NAMALWA (cell line): Measurements from ENCODE around the gene PHF23.
A peak's percentile ranks its signal among the peaks of the same experiment; 100 is the strongest.

Experiments used
- DNase-seq: peaks from one replicate; pipeline ENCODE4 v3.0.0-alpha.2; 2015; ENCODE audit warnings: low spot score

Gene PHF23

DNA sequence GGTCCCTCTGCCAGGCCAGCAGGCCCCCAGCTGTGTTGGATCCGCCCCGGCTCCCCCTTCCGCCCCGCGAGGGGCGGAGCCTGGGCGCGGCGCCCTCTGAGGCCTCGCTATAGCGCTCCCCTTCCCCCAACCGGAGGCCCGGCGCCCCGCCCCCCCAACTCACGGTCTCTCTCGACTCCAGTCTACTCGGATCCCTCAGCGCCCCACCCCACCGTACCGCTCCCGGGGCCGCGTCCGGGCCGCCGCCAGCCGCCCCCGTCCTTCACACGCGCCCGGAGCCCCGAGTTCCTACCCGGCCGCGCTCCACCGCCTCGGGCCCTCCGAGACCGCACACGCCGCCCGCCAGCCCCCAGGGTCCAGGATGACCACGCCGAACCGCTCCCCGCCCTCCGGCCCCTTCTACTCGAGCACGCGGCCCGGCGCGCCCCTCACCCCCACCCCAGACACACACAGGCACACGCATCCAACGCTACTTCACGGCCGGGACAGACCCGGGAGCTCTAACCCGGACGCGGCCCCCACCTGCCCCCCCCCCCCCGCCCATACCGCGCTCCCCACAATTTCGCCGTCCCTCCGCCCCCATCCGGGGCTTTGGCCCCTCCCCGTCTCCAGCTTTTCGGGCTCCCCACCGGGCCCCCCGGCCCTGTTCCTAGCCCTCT, 1.4 kb downstream of the PHF23 start:
- DNase-seq: peak; percentile 70

DNA sequence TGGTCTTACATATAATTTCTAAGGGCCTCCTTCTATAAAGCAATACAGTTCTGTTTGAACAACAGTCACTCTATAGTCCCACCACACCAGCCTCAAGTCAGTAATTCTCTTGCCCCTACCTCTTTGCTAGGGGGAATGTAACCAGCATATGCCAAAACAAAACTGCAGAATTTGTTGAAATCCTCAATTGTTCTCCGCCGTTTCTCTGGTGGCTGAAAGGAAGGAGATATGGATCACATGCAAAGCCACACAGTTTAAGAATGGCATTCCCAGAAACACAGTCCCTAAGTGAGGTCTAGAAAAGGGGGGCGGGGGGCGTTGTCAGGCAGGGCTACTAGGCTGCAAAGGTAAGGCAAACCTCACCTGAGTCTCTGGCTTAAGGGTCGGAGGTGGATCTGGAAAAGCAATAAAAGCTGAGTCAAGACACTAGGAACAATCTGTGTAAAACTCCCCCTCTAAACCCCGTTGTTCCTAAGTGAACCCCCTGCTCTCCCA, 1.9 kb downstream of the PHF23 start:
- DNase-seq: no peak

DNA sequence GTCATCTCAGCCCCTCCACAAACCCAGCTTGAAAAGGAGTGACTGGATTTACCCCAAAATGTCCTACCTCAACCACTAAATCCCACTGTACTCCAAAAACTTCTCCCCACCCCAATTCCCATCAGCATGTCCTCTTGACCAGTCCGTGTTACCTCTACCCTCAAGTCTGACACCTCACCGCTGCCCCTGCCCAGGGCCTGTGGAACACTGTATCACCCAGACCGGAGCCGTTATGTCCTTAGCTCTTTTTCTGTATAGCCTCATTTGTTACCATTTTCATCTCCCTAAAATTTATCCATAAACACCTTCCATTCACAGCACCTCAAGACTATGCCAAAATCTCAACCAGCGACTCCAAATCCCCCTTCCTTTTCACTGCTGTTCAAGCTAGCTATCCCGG, 2.4 kb downstream of the PHF23 start:
- DNase-seq: no peak

DNA sequence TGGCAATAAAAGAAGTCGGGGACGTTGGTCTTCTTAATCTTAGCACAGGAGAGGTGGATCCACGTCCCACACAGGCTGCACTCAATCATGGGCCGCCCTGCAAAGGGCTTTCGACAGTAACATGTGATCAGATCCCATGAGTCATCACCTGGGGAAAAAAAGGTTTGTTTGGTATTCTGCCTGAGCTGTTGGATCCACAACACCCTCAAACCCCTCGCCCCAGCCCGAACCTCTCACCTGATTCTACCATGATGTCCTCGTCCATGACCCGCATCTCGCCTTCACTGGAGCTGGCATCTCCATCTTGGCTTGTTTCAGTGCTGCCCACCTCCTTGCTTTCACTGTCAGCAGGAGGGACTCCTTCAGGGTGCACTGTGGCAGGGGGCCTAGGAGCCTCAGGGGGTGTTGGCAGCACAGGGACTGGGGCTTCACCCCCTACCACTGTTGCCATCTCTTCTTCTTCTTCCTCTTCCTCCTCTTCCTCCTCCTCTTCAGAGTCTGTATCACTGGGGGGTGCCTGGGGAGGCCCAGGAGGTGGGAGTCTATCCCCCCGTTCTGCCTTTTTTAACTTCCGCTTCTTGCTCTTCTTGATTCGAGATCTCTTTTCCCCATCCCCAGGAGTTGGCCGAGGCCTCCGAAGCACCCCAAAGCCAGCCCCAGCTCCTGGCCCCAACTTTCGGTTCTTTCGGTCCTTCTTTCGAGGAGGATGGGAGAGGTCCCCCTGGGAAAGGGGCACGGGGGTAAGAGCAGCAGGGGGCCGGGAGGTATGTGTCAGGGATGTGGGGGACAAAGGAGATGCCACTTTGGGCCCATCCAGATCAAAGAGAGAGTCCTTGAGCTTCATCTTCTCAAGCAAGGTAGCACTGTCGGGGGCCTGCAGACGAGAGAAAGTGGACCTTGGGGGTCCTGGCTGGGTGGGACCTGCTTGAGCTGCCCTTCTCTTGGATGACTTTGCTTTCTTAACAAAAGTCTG, 3.3 kb downstream of the PHF23 start:
- DNase-seq: no peak

DNA sequence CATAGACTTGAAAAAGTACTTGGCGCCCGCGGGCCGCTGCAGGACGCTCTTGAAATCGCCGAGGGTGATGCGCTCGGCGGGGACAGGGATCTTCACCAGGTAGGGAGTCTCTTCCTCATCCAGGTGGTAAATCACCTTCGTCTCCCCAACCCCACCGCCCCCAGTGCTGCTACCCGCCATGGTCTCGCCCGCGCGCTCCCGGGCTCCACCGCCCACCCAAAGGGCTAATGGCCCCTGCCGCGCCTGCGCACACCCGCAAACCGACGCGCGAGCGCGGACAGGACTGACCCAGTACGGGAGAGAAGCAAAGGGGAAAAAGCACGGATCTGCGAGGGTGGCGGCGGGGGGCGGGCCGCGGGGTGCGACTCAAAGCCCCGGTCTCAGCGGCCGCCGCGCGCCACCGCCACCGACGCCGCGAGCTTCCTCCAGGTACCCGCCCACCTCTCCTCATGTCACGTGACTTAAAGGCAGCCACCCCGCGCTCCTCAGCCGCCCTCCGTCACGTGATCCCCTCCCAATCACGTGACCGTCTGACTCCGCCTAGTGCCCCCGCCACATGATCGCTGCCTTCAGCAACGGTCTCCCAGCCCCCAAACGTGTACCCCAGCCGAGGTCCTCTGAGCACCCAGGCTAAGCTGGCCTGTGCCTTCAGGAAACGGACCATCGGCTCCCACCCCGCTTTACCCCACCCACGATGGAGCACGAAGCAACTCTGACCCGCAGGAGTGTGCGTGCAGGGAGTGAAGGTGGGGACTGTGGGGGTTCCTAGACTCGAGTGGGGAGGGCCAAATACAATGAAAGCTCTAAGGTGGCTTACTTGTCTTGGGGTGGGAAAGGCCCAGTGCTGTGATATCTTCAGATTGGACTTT, 4.9 kb downstream of the PHF23 start, which contains the start of gene DVL2:
DVL2 (minus strand) TSS at position 435 of the 869 bp plus-strand sequence; CDS start at position 180, 255 bp downstream.
- DNase-seq: peak; percentile 89

DNA sequence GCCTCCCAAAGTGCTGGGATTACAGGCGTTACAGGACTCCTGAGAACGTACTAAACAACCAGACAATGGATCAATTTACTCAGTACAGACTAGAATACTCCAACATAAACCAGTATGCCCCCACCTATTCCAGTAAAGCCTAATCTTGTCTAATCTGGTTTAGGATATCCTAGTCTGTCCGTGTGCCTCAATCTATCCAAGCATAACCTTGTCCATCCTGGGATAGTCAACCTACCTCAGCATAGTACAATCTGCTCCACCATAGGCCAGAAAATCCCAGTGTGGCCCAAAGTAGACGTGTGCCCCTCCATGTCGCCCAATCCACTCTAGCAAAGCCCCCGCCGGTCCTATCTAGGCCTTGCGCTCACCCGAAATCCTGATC, 5.6 kb downstream of the PHF23 start:
- no peak for DNase-seq

DNA sequence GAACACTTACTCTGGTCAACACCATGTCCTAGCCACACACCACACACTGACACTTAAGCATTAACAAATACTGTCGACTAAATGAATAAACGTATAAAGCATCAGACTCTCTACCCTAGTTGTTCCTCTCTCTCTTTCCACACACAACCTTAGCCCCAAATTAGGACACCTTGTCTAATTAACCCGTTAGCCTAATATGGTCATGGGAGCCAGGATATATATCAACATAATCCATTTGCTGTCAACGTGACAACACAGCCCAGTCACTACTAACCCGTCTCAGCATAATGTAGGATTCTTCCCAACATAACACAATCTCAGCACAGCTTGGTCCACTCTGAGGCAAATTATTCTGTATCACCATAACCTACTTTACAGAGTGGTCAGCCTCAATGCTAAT, 7.1 kb downstream of the PHF23 start:
- DNase-seq: no peak

DNA sequence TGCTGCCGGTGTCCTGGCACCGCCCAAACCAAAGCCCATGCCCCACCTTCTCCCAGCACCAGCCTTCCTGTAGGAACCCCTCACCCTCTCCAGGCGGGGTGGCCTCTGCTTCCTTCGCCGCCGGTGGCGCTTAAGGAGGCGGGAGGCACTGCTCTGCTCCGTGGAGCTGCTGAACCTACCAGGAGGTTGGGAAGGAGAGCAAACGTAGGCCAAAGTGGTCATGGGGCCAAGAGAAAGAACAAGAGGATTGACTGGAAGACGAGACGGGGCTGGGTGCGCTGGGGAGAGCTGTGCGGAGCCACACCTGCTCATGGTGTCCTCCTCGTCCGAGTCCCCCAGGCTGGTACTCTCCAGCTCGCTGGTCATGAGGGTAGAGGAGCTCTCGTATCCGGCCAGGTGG, 9.8 kb downstream of the PHF23 start:
- no peak for DNase-seq

DNA sequence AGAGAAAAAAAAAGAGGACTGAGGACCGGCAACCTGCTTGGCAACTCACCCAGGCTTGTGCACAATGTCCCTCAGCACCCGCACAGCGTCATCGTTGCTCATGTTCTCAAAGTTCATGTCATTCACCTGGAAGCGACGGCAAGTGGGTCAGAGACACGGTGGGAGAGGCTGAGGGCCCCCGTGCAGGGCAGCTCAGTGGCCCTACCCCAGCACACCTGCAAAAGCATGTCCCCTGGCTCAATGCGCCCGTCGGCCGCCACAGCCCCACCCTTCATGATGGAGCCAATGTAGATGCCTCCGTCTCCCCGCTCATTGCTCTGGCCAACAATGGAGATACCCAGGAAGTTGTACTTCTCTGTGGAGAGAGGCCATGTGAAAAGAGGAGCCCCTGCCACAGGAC, 10.3 kb downstream of the PHF23 start:
- DNase-seq: no peak

DNA sequence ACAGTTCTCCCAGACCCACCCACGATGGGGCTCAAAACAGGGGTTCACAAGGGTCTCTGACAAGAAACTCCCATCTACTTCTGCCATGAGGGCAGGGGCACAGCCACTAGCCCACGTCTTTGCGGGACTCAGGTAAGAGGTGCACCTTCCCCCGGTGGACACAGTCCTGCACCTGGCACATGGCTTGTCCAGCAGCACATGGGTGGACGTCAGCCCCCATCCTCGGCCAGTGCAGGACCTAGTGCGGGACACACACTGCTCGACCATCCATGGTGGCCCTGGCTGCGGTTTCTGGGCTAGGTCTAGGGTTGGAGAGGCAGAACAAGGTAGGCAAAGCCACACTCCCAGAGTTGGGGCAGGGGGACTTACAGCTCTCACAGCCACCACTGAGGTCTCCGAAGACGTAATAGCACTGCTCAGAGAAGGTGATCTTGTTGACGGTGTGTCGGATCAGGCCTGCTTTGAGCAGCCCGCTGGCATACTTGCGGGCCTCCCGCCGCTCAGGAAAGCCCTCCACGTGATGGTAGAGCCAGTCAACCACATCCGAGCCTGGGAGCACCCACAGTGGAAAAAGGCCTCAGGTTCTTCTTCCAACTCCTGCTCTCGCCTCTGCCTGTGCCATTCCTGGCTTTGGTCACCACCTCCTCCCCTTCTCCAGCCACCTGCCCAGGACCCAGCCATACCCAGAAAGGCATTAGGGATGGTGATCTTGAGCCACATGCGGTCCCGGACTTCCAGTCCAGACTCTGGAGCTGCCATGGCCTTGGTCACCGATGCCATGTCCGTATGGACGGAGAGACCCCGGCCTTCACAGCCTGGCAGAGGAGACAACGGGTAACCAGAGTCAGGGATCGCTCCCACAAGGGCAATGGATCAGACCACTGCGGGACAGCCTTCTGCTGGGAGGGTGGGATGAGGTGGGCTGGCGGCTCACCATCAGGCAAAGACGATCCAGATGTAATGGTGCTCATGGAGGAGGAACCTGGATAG, 12.2 kb downstream of the PHF23 start:
- no peak for DNase-seq

DNA sequence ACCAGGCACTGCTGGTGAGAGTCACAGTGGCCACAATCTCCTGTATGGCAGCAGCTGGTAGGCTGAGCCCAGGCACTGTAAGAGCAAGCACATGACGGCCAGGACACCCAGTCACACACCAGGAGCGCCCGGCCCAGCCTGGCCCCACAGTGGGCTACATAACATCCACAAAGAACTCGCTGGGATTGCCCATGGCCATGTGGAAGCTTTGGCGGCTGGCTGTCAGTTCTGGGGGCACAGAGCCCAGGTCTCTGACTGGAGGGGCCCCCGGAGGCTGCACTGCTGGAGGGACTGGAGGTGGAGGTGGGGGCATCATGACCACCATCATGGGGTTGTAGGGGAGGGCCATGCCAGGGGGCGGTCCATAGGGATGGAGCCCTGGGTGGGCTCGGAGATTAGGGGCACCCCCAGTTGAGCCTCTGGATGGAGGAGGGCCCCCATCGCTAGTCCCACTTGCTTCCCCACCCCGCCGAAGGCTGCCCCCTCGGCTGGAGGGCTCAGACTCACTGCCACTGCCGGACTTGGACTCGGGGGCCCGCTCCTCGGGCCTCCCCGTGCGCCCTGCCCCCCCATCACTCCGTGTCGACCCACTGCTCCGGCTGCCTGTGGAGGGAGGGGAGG, 13.4 kb downstream of the PHF23 start:
- DNase-seq: no peak

DNA sequence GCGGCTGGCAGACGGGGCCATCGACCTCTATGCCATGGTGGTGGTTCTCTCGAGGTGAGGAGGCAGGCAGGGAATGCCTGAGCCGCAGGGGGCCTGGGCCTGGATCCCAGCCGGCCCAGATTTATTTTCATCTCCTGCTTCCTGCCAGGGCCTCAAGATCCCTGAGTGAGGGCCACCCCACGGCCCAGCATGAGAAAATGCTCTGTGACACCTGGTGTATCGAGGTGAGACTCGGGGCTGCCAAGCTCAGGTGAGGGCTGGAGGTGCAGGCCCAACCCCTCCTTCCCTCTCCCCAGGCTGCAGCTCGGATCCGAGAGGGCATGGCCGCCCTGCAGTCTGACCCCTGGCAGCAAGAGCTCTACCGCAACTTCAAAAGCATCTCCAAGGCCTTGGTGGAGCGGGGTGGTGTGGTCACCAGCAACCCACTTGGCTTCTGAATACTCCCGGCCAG, 14.6 kb downstream of the PHF23 start:
- DNase-seq: no peak

DNA sequence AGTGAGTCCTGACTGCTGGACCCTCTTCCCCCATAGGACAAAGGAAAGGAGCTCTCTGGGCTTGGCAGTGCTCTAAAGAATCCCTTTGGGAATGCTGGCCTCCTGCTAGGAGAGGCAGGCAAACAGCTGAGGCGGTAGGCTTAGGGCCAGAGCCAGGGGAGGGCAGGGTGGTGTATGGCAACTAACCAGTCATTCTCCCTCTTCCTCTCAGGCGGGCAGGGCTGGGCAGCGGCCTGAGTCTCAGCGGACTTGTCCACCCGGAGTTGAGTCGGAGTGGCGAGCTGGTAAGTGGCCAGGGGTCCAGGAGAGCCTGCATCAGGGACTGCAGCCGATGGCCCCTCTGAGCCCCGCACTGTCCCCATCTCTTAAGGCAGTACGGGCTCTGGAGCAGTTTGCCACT, 15.1 kb downstream of the PHF23 start:
- DNase-seq: no peak

DNA sequence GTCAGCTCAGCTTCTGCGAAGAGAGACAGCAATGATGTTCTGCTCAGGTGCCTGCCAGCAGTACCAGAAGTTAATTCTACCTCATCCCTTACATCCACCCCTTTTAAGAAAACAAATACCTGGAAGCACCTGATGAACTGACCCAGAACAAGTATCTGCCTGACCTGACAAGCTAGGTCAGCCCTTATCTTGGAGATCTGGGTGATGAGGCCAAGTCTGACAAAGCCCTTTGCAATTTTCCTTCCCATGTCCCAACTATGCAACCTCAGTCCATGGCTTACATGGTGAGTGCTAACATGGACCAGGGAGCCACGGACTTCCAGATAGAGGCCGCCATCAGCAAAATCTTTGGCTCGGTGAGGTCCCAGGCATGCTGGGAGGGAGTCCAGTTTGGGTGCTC, 15.9 kb downstream of the PHF23 start:
- no peak for DNase-seq

DNA sequence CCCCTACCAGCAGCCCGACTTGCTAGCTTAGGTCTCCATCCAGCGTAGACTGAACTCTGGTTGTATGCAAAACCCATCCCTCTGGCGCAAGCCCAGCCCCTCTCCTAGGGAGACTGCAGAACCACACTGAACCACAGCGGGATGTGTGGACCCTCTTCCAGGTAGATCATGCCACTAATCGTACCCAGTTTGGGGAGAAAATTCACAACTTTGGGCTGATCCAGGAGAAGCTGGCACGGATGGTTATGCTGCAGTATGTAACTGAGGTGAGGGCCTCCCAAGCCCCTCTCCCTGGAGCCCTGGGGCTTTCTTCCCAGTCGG, 16.3 kb downstream of the PHF23 start:
- no peak for DNase-seq

DNA sequence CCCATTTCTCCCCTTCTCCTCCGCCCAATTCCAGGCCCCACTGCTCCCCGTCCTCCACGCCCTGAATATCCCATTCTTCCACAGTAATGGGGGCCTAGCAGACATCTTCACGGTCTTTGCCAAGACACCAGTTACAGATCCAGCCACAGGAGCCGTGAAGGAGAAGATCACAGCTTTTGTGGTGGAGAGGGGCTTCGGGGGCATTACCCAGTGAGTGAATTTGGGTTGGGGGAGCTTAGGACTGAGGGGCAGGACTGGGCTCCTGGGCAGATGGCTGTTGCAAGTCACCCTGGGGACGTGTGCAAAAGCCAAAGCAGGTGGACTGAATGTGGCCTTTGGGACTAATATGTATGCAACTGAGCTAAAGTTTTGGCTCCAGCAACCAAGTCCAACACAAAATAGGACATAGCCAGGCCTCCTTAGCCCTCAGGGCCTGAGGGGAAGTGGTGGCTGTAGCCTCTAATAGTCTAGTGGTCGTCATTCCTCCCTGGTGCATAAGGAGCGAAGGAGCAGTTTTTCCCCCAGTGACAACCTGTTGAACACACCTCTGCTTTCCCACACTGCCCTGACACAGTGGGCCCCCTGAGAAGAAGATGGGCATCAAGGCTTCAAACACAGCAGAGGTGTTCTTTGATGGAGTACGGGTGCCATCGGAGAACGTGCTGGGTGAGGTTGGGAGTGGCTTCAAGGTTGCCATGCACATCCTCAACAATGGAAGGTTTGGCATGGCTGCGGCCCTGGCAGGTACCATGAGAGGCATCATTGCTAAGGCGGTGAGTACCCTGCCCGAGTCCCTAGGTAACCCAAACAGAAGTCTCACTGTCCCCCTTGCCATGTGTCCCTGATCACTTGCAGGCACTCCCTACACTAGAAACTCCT, 16.9 kb downstream of the PHF23 start:
- DNase-seq: no peak

DNA sequence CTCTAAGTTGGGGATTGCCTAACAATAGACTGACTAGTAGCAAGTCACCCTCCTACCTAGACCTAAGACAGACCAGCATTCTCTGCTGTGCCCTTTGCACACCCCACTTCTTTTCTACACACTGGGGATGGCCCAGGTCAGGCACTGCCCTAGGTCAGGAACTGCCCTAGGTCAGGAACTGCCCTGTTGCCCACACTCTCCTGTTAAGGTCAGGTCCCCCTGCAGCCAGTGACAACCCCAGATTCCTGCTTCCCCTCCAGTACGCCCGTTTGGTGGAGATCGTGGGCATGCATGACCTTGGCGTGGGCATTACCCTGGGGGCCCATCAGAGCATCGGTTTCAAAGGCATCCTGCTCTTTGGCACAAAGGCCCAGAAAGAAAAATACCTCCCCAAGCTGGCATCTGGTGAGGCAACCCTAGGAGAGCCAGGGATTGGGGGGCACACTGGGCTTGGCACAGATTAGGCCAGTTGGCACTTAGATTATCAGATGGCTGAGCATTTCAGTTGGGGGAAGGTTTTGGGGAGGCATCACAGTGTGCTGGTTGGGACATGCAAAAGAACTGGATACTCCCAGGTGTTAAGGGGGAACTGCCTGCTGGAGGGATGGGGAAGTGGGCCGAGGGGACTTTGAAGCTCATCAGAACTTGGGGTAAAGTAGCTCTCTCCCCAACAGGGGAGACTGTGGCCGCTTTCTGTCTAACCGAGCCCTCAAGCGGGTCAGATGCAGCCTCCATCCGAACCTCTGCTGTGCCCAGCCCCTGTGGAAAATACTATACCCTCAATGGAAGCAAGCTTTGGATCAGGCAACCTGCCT, 17.8 kb downstream of the PHF23 start:
- no peak for DNase-seq

DNA sequence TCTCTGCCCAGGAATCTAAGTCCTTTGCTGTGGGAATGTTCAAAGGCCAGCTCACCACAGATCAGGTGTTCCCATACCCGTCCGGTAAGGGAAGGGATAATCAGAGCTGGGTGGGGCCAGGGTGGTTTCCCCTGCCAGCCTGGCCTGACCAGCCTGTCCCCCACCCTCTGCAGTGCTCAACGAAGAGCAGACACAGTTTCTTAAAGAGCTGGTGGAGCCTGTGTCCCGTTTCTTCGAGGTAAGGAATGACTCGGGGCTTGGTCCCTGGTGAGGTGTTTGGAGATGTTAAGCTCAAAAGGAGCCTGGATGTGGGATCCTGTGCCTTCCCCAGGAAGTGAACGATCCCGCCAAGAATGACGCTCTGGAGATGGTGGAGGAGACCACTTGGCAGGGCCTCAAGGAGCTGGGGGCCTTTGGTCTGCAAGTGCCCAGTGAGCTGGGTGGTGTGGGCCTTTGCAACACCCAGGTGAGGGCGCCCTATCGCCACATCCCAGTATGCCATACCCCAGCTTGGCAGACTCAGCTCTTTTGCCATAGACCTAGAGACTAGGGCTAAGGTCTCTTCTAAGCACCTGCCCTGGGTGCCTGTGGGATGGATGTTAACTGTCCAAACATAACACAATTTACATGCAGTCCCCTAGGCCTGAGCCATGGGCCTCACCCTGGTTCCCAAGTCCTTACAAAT, 18.5 kb downstream of the PHF23 start:
- peak; percentile 62 for DNase-seq
